Measurements from ENCODE around the gene EID2B.
A peak's percentile ranks its signal among the peaks of the same experiment; 100 is the strongest.

The EID2B gene

GRCh38 chr19:39539165-39539517 lies 6.5 kb upstream of the EID2B start:
- peak; percentile 21 for DNase-seq (ENCODE audit: low read depth)
- TF ChIP-seq CTCF (conservative IDR thresholded peaks at IDR 0.05; ENCODE audit: control insufficient read depth, insufficient read depth, low read depth, low read length) = no peak
- peak overlapping the region; percentile 84 for H3K4me3 ChIP-seq (ENCODE audit: control insufficient read depth, low read depth, low read length)

- no peak overlapping the region for H3K4me3 ChIP-seq (ENCODE audit: control insufficient read depth, low read depth, low read length)
- DNase-seq (ENCODE audit: low read depth) = no peak
- TF ChIP-seq CTCF (conservative IDR thresholded peaks at IDR 0.05; ENCODE audit: control insufficient read depth, insufficient read depth, low read depth, low read length) = no peak
These were observed 1.1 kb upstream of the EID2B start for GRCh38 chr19:39533791-39534190.

- no peak for TF ChIP-seq CTCF (conservative IDR thresholded peaks at IDR 0.05; ENCODE audit: control insufficient read depth, insufficient read depth, low read depth, low read length)
- DNase-seq (ENCODE audit: low read depth) = no peak
- no peak overlapping the region for H3K4me3 ChIP-seq (ENCODE audit: control insufficient read depth, low read depth, low read length)
These were observed 406 bp upstream of the EID2B start for GRCh38 chr19:39533003-39533512.

- no peak for TF ChIP-seq CTCF (conservative IDR thresholded peaks at IDR 0.05; ENCODE audit: control insufficient read depth, insufficient read depth, low read depth, low read length)
- no peak for DNase-seq (ENCODE audit: low read depth)
These were observed 819 bp downstream of the EID2B start for GRCh38 chr19:39531834-39532232.

GRCh38 chr19:39525205-39525604 lies 7.4 kb downstream of the EID2B start:
- H3K4me3 ChIP-seq (ENCODE audit: control insufficient read depth, low read depth, low read length) = no peak overlapping the region
- DNase-seq (ENCODE audit: low read depth) = no peak
- no peak for TF ChIP-seq CTCF (conservative IDR thresholded peaks at IDR 0.05; ENCODE audit: control insufficient read depth, insufficient read depth, low read depth, low read length)

More at GRCh38 chr19:39531834-39532232, 819 bp downstream of the EID2B start:
- peak overlapping the region; percentile 72 for H3K4me3 ChIP-seq (ENCODE audit: control insufficient read depth, low read depth, low read length)

- no peak for TF ChIP-seq CTCF (conservative IDR thresholded peaks at IDR 0.05; ENCODE audit: control insufficient read depth, insufficient read depth, low read depth, low read length)
- H3K4me3 ChIP-seq (ENCODE audit: control insufficient read depth, low read depth, low read length) = no peak overlapping the region
- no peak for DNase-seq (ENCODE audit: low read depth)
These were observed 8.2 kb downstream of the EID2B start for GRCh38 chr19:39524495-39524894.

Measured in fibroblast of mammary gland (primary cell).